B cell (primary cell): ENCODE results near the gene ERN1. TPM values are rescaled to one million over a fixed set of nuclear protein-coding genes. Genes with fewer than 3 reads are reported as not detected.

Experiments
- ATAC-seq: fragments of 200-7000 bp; cut with Tn5 transposase; one replicate; pipeline ENCODE4 v1.10.0; 2021; ENCODE audit warnings: low read depth, mild to moderate bottlenecking, moderate number of reproducible peaks, moderate library complexity
- CTCF ChIA-PET: fragments of 350-600 bp; sonication (Branson Sonifier 250); formaldehyde crosslinking; loops from one replicate; lab custom pipeline; 2021; ENCODE audit warnings: antibody characterized with exemption, inconsistent platforms; lab: Charles Lee
- POLR2A ChIA-PET: fragments of 350-600 bp; sonication (Branson Sonifier 250); formaldehyde crosslinking; loops from one replicate; lab custom pipeline; 2021; ENCODE audit warnings: antibody characterized with exemption; lab: Charles Lee
- DNase-seq: peaks from one replicate; pipeline ENCODE4 v3.0.0; 2013
- H2AFZ ChIP-seq: 2 replicates; pipeline ENCODE4 v1.6.1; 2012; ENCODE audit warnings: mild to moderate bottlenecking, low read depth, low read length; ENCODE audit not compliant: insufficient read depth, poor library complexity, severe bottlenecking
- H3K27ac ChIP-seq, 2 donors: 1 replicate in 1 of 2; 2 replicates in 1 of 2; pipeline ENCODE4 v1.5.1; 2012 to 2013; ENCODE audit warnings: low read length in 2 of 2, mild to moderate bottlenecking in 2 of 2, moderate library complexity in 1 of 2
- H3K27me3 ChIP-seq, 4 experiments: fragments of 200-600 bp in 1 of 4; sonication (generic) in 1 of 4; replicated peaks in 1 of 4; 1 replicate in 2 of 4; 2 replicates in 2 of 4; pipeline versions ENCODE4 v1.6.1 to v1.7.0; 2013 to 2016; ENCODE audit warnings: low read length in 3 of 4, mild to moderate bottlenecking in 2 of 4, mixed read lengths in 1 of 4, moderate library complexity in 1 of 4; ENCODE audit not compliant: insufficient read depth in 4 of 4, control insufficient read depth in 3 of 4; ENCODE audit errors: control extremely low read depth in 1 of 4
- H3K36me3 ChIP-seq, 2 experiments: replicated peaks in 1 of 2; 1 replicate in 1 of 2; 2 replicates in 1 of 2; pipeline versions ENCODE4 v1.6.1 to v1.7.1; 2013; ENCODE audit warnings: low read length in 1 of 2; ENCODE audit not compliant: insufficient read depth in 2 of 2, control insufficient read depth in 1 of 2; ENCODE audit errors: control extremely low read depth in 1 of 2, extremely low read depth in 1 of 2
- H3K4me1 ChIP-seq, 2 donors: fragments of 200-600 bp in 1 of 2; sonication (generic) in 1 of 2; 1 replicate in 1 of 2; 2 replicates in 1 of 2; pipeline versions ENCODE4 v1.5.1 to v1.6.1; 2013 to 2017; ENCODE audit warnings: low read length in 2 of 2; ENCODE audit not compliant: control insufficient read depth in 2 of 2, insufficient read depth in 2 of 2
- H3K4me2 ChIP-seq: replicated peaks from 2 replicates; pipeline ENCODE3; 2012; ENCODE audit warnings: mild to moderate bottlenecking, low read depth, low read length; ENCODE audit not compliant: poor library complexity, severe bottlenecking
- H3K4me3 ChIP-seq, 5 experiments: fragments of 200-600 bp in 1 of 5; sonication (generic) in 1 of 5; 1 replicate in 3 of 5; 2 replicates in 2 of 5; pipeline versions ENCODE4 v1.5.1 to v1.7.0; 2011 to 2016; ENCODE audit warnings: low read length in 4 of 5, mild to moderate bottlenecking in 4 of 5, low read depth in 2 of 5, control low read depth in 1 of 5, moderate library complexity in 1 of 5; ENCODE audit not compliant: insufficient read depth in 1 of 5; ENCODE audit errors: control extremely low read depth in 1 of 5, extremely low read depth in 1 of 5
- H3K79me2 ChIP-seq: fragments of 200-600 bp; sonication (generic); one replicate; pipeline ENCODE4 v1.6.0; 2016; ENCODE audit warnings: low read length; ENCODE audit not compliant: control insufficient read depth, insufficient read depth
- H3K9ac ChIP-seq: fragments of 200-600 bp; sonication (generic); 2 replicates; pipeline ENCODE4 v1.6.1; 2017; ENCODE audit warnings: mild to moderate bottlenecking, low read length, moderate library complexity
- H3K9me3 ChIP-seq, 3 donors: one replicate each; pipeline versions ENCODE4 v1.6.1 to v1.7.1; 2013; ENCODE audit warnings: low read length in 2 of 3; ENCODE audit not compliant: control insufficient read depth in 2 of 3, insufficient read depth in 1 of 3; ENCODE audit errors: control extremely low read depth in 1 of 3
- H4K20me1 ChIP-seq: 2 replicates; pipeline ENCODE4 v1.6.0; 2012; ENCODE audit warnings: mild to moderate bottlenecking, low read length; ENCODE audit not compliant: insufficient read depth, control insufficient read depth, poor library complexity, severe bottlenecking
- H3K27ac Mint-ChIP-seq: one replicate; pipeline ENCODE4 v1.8.0; 2021; ENCODE audit warnings: mixed read lengths
- H3K27me3 Mint-ChIP-seq: one replicate; pipeline ENCODE4 v1.8.0; 2021; ENCODE audit warnings: mixed read lengths
- H3K4me1 Mint-ChIP-seq: one replicate; pipeline ENCODE4 v1.8.0; 2021; ENCODE audit warnings: mixed read lengths
- H3K4me3 Mint-ChIP-seq: one replicate; pipeline ENCODE4 v1.8.0; 2021; ENCODE audit warnings: mixed read lengths
- H3K9me3 Mint-ChIP-seq: one replicate; pipeline ENCODE4 v1.8.0; 2022; ENCODE audit warnings: mixed read lengths; ENCODE audit not compliant: insufficient read depth
- EZH2 ChIP-seq: IDR thresholded peaks from 2 replicates; pipeline ENCODE4 v1.6.1; 2012; ENCODE audit warnings: borderline replicate concordance, low read depth, mild to moderate bottlenecking, moderate library complexity, low read length; ENCODE audit not compliant: insufficient read depth, poor library complexity, severe bottlenecking
- WGBS: methylation state at CpG from one replicate; pipeline ENCODE4 v1.1.5; 2013; ENCODE audit warnings: missing lambda C conversion rate; ENCODE audit not compliant: insufficient coverage; 5-methylcytosine and 5-hydroxymethylcytosine counted together
- intact Hi-C: fragments of 100-400 bp; cut with micrococcal nuclease; formaldehyde crosslinking; loops from one replicate; pipeline ENCODE4 v1.10.0; 2022
- polyA plus RNA-seq: library from polyadenylated mRNA; depleted of rRNA; stranded (reverse); fragments of >200 nt; gene quantifications from 2 replicates; pipeline ENCODE4 v1.2.3, GENCODE V29; 2012
- total RNA-seq, 2 donors: library from RNA; stranded (reverse); fragments of 120-200 nt in 1 of 2; gene quantifications; 1 replicate in 1 of 2; 2 replicates in 1 of 2; pipeline versions ENCODE4 v1.2.3 to v1.2.4, GENCODE V29; 2013 to 2022
- TF ChIP-seq, protein P1 (sequence below): fragments of 200-600 bp; IDR thresholded peaks from one replicate; pipeline ENCODE4 v1.8.0; 2022; ENCODE audit warnings: antibody characterized with exemption, mild to moderate bottlenecking

The ERN1 gene
- total and polyA plus RNA-seq, 2 donors (not counting 1 experiment from before 2014, with no cell fraction given) = 7.0 to 19.4 TPM

DNA sequence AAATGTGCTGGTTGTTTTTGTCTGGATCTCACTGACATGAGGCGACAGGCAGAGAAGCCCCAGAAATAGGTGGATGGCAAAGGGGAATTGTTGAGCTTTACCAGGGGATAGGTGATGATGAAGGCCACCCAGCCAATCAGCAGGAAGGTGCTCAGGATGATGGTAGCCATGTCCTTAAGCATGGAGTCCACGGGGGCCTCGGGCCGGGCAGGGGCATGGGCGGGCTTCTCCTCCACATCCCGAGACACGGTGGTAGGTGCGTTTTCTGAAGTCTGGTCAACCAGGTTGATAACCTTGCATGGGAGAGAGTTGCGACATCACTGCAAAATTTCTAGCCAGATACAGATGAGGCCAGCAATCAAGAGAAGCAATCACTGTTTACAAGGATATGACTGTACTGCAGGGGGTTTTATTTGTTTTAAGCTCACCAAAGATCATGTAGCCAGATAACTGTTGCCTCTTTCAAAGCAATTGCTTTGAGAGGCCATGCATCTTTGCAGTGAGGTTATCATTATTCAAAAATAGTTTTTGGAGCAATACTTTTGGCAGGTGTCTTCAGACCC is 72.2 kb downstream of the ERN1 start:
- Histone ChIP-seq H3K9ac (no peak overlapping the region), H3K27me3 (no peaks in the 10 kb centered on the region), H3K36me3 (peaks cover 0 to 9% of the 10 kb centered on the region in 2 experiments), H2AFZ (no peak overlapping the region), H3K79me2 (no peaks in the 10 kb centered on the region), H3K4me2 (no peak overlapping the region), H3K27ac (no peak overlapping the region), H3K9me3 (no peaks in the 10 kb centered on the region), H3K4me1 (peaks cover 8 to 14% of the 10 kb centered on the region in 2 donors), H4K20me1 (no peaks in the 10 kb centered on the region), H3K4me3 (no peak overlapping the region)
- intact Hi-C loops = no loop called here
- ChIA-PET POLR2A (no interaction called here), CTCF (interaction anchor here (0.5 to 3.0 kb wide), 6 partner anchors 27 to 355 kb away, joined by 3 to 9 read pairs (median 4); no protein-coding TSS in a partner anchor)
- no peak for DNase-seq
- ATAC-seq = no peak
- Mint-ChIP-seq H3K4me1 (peaks cover 17% of the 10 kb centered on the region), H3K27ac (peak overlapping the region; percentile 26), H3K9me3 (no peaks in the 10 kb centered on the region), H3K27me3 (no peaks in the 10 kb centered on the region), H3K4me3 (no peak overlapping the region)
- WGBS = 97% methylated on average over 9 of the region's 9 CpGs
- TF ChIP-seq, protein P1, sequence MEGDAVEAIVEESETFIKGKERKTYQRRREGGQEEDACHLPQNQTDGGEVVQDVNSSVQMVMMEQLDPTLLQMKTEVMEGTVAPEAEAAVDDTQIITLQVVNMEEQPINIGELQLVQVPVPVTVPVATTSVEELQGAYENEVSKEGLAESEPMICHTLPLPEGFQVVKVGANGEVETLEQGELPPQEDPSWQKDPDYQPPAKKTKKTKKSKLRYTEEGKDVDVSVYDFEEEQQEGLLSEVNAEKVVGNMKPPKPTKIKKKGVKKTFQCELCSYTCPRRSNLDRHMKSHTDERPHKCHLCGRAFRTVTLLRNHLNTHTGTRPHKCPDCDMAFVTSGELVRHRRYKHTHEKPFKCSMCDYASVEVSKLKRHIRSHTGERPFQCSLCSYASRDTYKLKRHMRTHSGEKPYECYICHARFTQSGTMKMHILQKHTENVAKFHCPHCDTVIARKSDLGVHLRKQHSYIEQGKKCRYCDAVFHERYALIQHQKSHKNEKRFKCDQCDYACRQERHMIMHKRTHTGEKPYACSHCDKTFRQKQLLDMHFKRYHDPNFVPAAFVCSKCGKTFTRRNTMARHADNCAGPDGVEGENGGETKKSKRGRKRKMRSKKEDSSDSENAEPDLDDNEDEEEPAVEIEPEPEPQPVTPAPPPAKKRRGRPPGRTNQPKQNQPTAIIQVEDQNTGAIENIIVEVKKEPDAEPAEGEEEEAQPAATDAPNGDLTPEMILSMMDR = no peak
- TF ChIP-seq EZH2 = no peak

DNA sequence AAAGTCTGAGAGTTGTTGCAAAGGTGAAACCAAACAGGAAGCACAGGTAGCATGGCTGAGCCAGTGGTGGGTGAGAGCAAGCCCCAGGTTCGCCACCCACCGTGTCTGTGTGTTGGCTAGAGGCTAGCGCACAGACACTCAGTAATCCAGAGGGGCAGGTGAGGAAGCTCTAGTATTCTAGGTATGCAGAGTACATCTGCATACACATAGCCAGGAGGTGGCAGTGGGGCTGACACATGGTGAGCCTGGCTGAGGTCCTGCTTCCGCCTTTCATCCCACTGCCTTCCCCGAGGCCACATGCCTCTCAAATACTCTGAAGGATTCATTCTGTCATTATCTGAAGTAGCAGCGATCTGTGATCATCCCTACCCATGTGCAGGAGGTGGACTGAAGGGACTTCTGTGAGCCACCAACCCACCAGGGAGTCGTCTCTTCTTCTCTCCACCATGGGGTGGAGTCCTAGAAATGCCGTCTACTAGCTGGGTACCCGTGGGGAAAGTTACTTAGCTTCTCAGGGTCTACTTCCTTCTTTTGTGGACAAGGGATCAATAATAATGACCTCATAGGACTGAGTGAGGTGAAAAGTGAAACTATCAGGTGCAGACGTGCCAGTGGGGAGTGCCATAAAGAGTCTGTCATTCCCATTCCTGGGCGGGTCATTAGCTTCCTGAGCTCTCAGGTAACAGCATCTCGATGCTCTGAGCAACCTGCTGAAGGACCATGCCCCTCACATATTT is 73.5 kb downstream of the ERN1 start:
- intact Hi-C loops = no loop called here
- ChIA-PET POLR2A (interaction anchor here (1.0 kb wide), 1 partner anchor 89 kb away, joined by 6 read pairs; no protein-coding TSS in a partner anchor), CTCF (interaction anchor here (0.6 to 3.0 kb wide), 6 partner anchors 10 to 77 kb away, joined by 3 to 9 read pairs (median 4); no protein-coding TSS in a partner anchor)
- Histone ChIP-seq H4K20me1 (no peaks in the 10 kb centered on the region), H2AFZ (peak overlapping the region; percentile 44), H3K9ac (no peak overlapping the region), H3K27me3 (no peaks in the 10 kb centered on the region), H3K9me3 (no peaks in the 10 kb centered on the region), H3K27ac (peak overlapping the region in 1 of 2 donors; percentile 47), H3K4me2 (peak overlapping the region; percentile 40), H3K4me1 (peaks cover 7 to 13% of the 10 kb centered on the region in 2 donors), H3K4me3 (no peak overlapping the region), H3K79me2 (no peaks in the 10 kb centered on the region), H3K36me3 (peaks cover 0 to 12% of the 10 kb centered on the region in 2 experiments)
- H3K4me1 Mint-ChIP-seq = peaks cover 14% of the 10 kb centered on the region
- WGBS = 78% methylated on average over 7 of the region's 12 CpGs
- H3K4me3 Mint-ChIP-seq = no peak overlapping the region
- ATAC-seq (peak; percentile 83), DNase-seq (peak; percentile 71)
- TF ChIP-seq, protein P1 = no peak
- TF ChIP-seq EZH2 = no peak
- no peaks in the 10 kb centered on the region for H3K27me3 Mint-ChIP-seq
- peak overlapping the region; percentile 32 for H3K27ac Mint-ChIP-seq
- no peaks in the 10 kb centered on the region for H3K9me3 Mint-ChIP-seq
